ENCODE measurements around the gene CCDC85A.

GRCh38 chr2:56232912-56233311 lies 49.1 kb downstream of the CCDC85A start:
- TF ChIP-seq ESRRG (CRISPR knock-in tag; IDR thresholded peaks at IDR 0.05) (no peak), BACH2 (CRISPR knock-in tag; IDR thresholded peaks at IDR 0.05; ENCODE audit: borderline replicate concordance) (no peak), ZFP3 (CRISPR knock-in tag; IDR thresholded peaks at IDR 0.05) (no peak), PATZ1 (CRISPR knock-in tag; IDR thresholded peaks at IDR 0.05; ENCODE audit: borderline replicate concordance) (no peak)

All from SK-N-SH treated with all-trans-retinoic acid at 6 μM for 48 hours (cell line).